SU-DHL-6 (cell line): ENCODE measurements around the gene OBSCN.

ENCODE experiments used
- H2AFZ ChIP-seq: fragments of 200-600 bp; sonication (generic); 2 replicates; pipeline ENCODE4 v1.6.1; 2014; ENCODE audit warnings: low read depth, mild to moderate bottlenecking, moderate library complexity, mixed read lengths, antibody characterized with exemption, low read length; ENCODE audit not compliant: severe bottlenecking
- H3F3A ChIP-seq: fragments of 200-600 bp; shearing (Covaris generic); 2 replicates; pipeline ENCODE4 v1.6.0; 2016; ENCODE audit warnings: antibody characterized with exemption, mild to moderate bottlenecking; ENCODE audit not compliant: insufficient read depth
- H3K27ac ChIP-seq: fragments of 200-600 bp; sonication (generic); 2 replicates; pipeline ENCODE4 v1.5.1; 2016; ENCODE audit warnings: low read depth, mild to moderate bottlenecking, low read length, moderate library complexity, mixed read lengths
- H3K27me3 ChIP-seq: fragments of 200-600 bp; sonication (generic), shearing (Covaris generic); 2 replicates; pipeline ENCODE4 v1.6.0; 2014; ENCODE audit warnings: mild to moderate bottlenecking, low read length
- H3K36me3 ChIP-seq: fragments of 200-600 bp; sonication (generic); 2 replicates; pipeline ENCODE4 v1.6.1; 2014; ENCODE audit warnings: mild to moderate bottlenecking, low read length, mixed read lengths
- H3K4me2 ChIP-seq: fragments of 300-600, 200-600 bp; shearing (Covaris generic), sonication (generic); 2 replicates; pipeline ENCODE4 v1.6.0; 2014; ENCODE audit warnings: low read length, low read depth, mild to moderate bottlenecking; ENCODE audit not compliant: poor library complexity, severe bottlenecking
- H3K4me3 ChIP-seq: fragments of 200-600 bp; sonication (generic); 2 replicates; pipeline ENCODE4 v1.5.1; 2014; ENCODE audit warnings: antibody characterized with exemption, low read length, mild to moderate bottlenecking, mixed read lengths; ENCODE audit not compliant: insufficient read depth, poor library complexity, severe bottlenecking
- H3K79me2 ChIP-seq: fragments of 200-600 bp; sonication (generic); 2 replicates; pipeline ENCODE4 v1.6.1; 2014; ENCODE audit warnings: mild to moderate bottlenecking, low read length, moderate library complexity; ENCODE audit not compliant: insufficient read depth
- H3K9ac ChIP-seq: fragments of 200-600 bp; sonication (generic); 2 replicates; pipeline ENCODE4 v1.7.0; 2014; ENCODE audit warnings: mild to moderate bottlenecking, low read length
- H3K9me2 ChIP-seq: fragments of 200-600 bp; sonication (generic); replicated peaks from 2 replicates; pipeline ENCODE4 v1.6.1; 2014; ENCODE audit warnings: low read length; ENCODE audit not compliant: insufficient read depth
- H3K9me3 ChIP-seq: fragments of 200-600 bp; sonication (generic); 2 replicates; pipeline ENCODE4 v1.6.1; 2014; ENCODE audit warnings: low read length, mixed read lengths; ENCODE audit not compliant: insufficient read depth
- H4K20me1 ChIP-seq: fragments of 200-600 bp; sonication (generic); 2 replicates; pipeline ENCODE4 v1.6.1; 2014; ENCODE audit warnings: low read depth, mild to moderate bottlenecking, antibody characterized with exemption, low read length, moderate library complexity, mixed read lengths
- CTCF ChIP-seq: fragments of 200-600 bp; sonication (generic); IDR thresholded peaks from one replicate; pipeline ENCODE4 v1.5.1; 2017; ENCODE audit warnings: antibody characterized with exemption, mild to moderate bottlenecking, low read length, moderate library complexity; ENCODE audit not compliant: insufficient read depth, poor library complexity, severe bottlenecking
- EZH2phosphoT487 ChIP-seq: fragments of 200-600 bp; sonication (generic), shearing (Covaris generic); conservative IDR thresholded peaks from 2 replicates; pipeline ENCODE4 v1.6.1; 2018; ENCODE audit warnings: mild to moderate bottlenecking, antibody characterized with exemption, low read length, moderate library complexity, mixed read lengths

OBSCN gene

GRCh38 chr1:228240411-228241240 is 32.8 kb downstream of the OBSCN start:
- Histone ChIP-seq H3K27ac (no peak overlapping the region), H4K20me1 (no peaks in the 10 kb centered on the region), H3K9me3 (peaks cover 21% of the 10 kb centered on the region; the same call in 1 of the 2 replicates), H3K36me3 (no peaks in the 10 kb centered on the region), H3K79me2 (no peaks in the 10 kb centered on the region), H3K9me2 (no peaks in the 10 kb centered on the region), H3K4me2 (no peak overlapping the region), H3K9ac (no peak overlapping the region), H3K4me3 (no peak overlapping the region), H2AFZ (no peak overlapping the region), H3F3A (no peaks in the 10 kb centered on the region), H3K27me3 (no peaks in the 10 kb centered on the region)
- TF ChIP-seq EZH2phosphoT487 (no peak), CTCF (no peak)

GRCh38 chr1:228241259-228241658 is 33.4 kb downstream of the OBSCN start:
- no peaks in the 10 kb centered on the region for H3K9me2 ChIP-seq
- no peak overlapping the region for H2AFZ ChIP-seq
- H3F3A ChIP-seq = no peaks in the 10 kb centered on the region
- no peak overlapping the region for H3K4me3 ChIP-seq
- TF ChIP-seq EZH2phosphoT487 (no peak), CTCF (no peak)
- no peaks in the 10 kb centered on the region for H3K36me3 ChIP-seq
- H3K27ac ChIP-seq = no peak overlapping the region
- no peaks in the 10 kb centered on the region for H3K79me2 ChIP-seq
- peaks cover 21% of the 10 kb centered on the region; the same call in 1 of the 2 replicates for H3K9me3 ChIP-seq
- no peaks in the 10 kb centered on the region for H3K27me3 ChIP-seq
- no peak overlapping the region for H3K9ac ChIP-seq
- no peaks in the 10 kb centered on the region for H4K20me1 ChIP-seq
- H3K4me2 ChIP-seq = no peak overlapping the region

- H3K9me3 ChIP-seq = peaks cover 21% of the 10 kb centered on the region; the same call in 1 of the 2 replicates
- H3K36me3 ChIP-seq = no peaks in the 10 kb centered on the region
These were observed 34.6 kb downstream of the OBSCN start for GRCh38 chr1:228242409-228242808.

More at GRCh38 chr1:228242409-228242808, 34.6 kb downstream of the OBSCN start:
- Histone ChIP-seq H3K9ac (no peak overlapping the region), H3K4me3 (no peak overlapping the region), H3K27me3 (no peaks in the 10 kb centered on the region), H3K27ac (no peak overlapping the region), H2AFZ (no peak overlapping the region), H3K4me2 (no peak overlapping the region), H3K79me2 (no peaks in the 10 kb centered on the region), H3F3A (no peaks in the 10 kb centered on the region), H3K9me2 (no peaks in the 10 kb centered on the region), H4K20me1 (no peaks in the 10 kb centered on the region)
- no peak for TF ChIP-seq CTCF
